ENCODE results near the gene SAG. TPM values are rescaled to one million over a fixed set of nuclear protein-coding genes. Genes with fewer than 3 reads are reported as not detected.
"Not testable (repeated sequence)": the region's sequence is repeated elsewhere in the genome, so short reads cannot be mapped to it uniquely, and the experiment has no call there.

The SAG gene
- total RNA-seq, 2 donors from 2014 or later = not detected

DNA sequence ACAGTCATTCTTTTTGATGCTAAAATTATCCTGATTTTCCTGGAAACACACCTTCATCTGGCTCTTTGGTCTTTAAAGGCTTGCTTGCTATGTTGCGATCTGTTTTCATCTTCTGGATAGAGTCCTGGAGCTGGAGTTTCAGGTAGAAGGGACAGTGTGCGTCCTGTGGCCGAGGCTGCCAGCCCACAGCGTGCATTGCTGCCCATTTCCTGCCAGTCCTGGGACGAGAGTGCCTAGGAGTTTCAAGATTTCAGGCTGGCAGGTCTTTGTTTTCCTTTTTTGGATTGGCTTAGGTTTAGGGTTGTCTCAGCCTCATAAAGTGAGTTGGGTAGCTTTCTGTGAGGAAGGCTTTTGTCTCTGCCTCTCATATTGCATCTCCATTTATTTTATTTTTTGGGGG is 61.1 kb downstream of the SAG start:
- no peak for DNase-seq
- ATAC-seq = no peak
- intact Hi-C loops (cut with DNase I, micrococcal nuclease) = no loop called here

DNA sequence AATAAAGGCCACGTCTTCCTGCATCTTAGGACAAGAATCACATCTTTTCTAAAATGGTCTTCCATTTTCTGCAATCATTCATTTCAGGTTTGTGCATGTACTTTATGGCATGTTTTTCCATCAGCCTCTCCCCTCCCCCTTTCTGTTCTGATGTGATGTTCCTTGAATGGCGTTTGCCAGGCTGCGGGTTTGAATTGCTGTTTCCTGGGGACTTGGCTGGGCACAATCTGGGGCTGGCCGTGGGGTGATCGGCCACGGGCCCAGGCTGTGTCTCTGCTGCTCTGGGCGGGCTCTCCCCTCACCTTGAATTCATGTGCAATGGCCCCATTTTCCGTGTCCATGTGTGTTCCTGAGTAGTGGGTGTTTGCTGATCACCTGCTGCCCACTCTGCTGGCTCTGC is 61.8 kb downstream of the SAG start:
- ATAC-seq (no peak), DNase-seq (no peak)
- intact Hi-C loops (cut with DNase I, micrococcal nuclease) = no loop called here

DNA sequence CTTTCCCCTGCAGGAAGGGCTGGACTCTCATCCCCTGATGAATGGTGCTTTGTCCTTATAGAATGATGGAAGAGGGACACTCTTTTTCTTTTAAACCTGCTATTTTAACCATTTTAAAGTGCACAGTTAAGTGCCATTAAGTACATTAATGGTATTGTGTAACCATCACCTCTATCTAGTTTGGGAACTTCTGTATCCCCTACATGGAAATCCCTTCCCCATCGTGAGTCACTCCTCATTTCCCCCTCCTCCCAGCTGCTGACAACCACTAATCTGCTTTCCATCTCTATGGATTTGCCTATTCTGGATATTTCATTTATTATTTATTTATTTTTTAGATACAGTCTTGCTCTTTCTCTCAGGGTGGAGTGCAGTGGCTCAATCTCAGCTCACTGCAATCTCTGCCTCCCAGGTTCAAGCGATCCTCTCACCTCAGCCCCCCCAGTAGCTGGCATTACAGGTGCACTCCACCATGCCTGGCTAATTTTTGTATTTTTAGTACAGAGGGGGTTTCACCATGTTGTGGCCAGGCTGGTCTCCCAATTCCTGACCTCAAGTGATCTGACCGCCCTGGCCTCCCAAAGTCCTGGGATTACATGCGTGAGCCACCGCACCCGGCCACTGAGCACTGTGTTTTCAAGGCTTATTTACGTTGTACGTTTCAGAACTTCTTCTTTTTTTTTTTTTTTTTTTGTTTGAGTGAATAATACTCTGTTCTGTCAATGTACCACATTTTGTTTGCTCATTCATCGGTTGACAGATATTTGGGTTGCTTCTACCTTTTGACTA is 62.5 kb downstream of the SAG start:
- DNase-seq (no peak), ATAC-seq (no peak)
- intact Hi-C loops (cut with DNase I, micrococcal nuclease) = no loop called here

DNA sequence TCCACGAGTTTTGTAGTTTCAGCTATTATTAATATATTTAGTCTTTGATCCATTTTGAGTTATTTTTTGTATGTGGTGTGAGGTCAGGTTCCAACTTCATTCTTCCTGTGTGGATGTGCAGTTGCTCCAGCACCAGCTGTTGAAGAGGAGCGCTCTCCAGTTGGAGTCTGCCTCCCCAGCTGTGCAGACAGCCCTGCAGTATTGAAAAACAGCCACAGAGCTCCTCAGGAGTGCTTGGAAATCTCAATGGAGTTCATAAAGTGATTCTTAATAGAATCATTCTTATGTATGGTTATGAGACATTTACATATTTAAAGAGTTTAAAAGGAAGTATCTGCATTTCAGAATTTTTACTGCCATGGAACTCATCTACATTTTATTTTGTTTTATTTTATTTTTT is 64.0 kb downstream of the SAG start:
- ATAC-seq (no peak), DNase-seq (no peak)
- intact Hi-C loops (cut with DNase I, micrococcal nuclease) = no loop called here

DNA sequence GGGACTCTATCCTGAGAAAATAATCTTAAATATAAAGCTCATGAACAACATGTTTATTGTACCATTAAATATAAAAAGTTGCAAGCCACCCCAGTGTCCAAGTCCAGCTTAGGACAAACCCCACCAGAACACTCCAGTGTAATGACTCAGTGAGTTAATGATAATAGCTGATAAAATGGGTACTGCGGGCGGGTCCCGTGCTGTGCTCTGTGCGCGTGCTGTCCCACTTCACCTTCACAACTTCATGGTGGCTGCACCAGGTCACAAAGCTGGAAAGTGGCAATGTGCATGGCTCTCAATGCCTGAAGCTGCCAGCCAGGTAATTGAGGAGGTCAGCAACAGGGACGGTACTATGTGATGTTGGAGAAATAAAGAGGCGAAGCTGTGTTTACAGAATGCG is 65.2 kb downstream of the SAG start:
- DNase-seq (no peak), ATAC-seq (peak; percentile 50)
- intact Hi-C loops (cut with DNase I, micrococcal nuclease) = no loop called here

DNA sequence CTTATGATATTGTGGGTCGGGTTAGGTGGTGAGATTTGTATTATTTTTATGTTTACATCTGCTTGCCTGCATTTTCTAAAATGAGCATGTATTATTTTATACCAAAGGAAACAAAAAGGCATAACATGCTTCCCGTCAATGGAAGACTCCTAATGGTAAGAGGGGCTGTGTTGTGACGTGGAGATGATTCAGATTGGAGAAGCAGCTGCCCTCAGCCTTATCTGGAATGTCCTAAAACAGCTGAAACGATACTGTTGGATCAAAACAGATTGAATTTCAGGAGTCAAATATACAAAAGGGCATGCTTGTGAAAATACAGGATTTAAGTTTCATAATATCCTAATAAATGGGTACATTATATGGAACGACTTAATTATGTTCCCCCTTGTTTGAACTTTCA is 65.7 kb downstream of the SAG start:
- no peak for DNase-seq
- intact Hi-C loops (cut with DNase I, micrococcal nuclease) = no loop called here
- ATAC-seq = no peak

DNA sequence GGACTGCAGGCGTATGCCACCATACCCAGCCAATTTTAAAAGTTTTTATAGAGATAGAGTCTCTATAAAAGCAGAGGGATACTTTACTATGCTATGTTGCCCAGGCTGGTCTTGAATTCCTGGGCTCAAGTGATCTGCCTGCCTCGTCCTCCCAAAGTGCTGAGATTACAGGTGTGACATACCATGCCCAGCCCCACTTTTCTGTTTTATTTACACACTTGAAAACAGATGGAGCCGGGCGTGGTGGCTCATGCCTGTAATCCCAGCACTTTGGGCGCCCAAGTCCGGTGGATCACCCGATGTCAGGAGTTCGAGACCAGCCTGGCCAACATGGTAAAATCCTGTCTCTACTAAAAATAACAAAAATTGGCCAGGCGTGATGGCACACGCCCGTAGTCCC is 67.2 kb downstream of the SAG start:
- ATAC-seq = peak; percentile 42
- intact Hi-C loops (cut with DNase I, micrococcal nuclease); DNase-seq: not testable (repeated sequence)

DNA sequence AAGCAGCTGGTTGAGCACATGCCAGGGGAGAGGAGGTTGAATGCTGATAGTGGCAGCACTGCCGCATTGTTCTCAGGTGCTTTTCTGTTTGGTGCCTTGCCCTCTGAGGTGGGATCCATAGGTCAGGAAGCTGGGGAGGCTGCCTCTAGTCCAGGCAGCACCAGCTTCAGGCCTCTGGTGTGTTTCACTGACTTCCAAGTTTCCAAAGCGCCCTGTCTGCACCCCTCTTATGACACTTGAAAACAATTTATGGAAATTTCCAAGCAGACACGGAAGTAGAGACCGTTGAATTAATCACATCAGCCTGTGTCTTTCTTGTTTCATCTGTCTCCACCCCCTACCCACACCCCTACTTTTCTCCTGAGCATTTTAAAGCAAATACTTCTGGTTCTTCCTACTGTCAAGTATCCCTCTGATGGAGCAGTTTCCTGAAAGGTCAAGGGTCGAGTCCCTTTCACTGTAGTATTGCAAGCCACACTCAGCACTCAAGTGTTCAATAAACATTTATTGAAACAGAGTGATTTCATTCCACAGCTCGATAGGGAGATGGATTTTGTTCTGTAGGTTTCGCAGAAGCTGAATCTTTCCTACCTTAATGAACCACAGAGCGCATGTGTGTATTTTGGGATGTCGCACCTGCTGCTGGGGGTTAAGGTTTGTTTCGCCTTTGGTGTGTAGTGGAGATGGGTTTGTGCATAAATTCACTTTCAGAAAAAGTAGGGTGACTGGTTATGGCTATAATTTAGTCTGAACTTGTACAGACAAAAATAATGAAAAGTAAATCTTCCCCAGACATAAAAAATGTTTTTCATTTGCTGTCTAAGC is 68.1 kb downstream of the SAG start:
- intact Hi-C loops (cut with DNase I, micrococcal nuclease) = no loop called here
- DNase-seq (no peak), ATAC-seq (peak; percentile 61)

DNA sequence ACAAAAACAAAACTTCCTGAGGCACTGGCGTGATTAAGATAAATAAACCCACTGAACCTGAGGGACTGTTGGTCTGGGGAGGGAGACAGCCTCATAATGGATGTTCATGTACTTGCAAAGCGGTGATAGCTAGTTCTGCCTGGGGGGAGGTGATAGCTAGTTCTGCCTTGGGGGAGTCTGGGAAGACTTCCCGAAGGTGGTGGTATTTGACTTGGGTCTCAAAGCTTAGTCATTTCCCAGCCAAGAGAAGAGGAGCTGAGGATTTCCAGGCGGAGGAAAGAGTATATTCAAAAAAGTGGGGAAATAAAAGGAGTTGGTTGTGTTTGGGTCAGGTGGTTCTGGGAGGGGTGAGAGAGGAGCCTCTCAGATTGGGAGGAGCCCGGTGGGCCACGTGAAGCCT is 71.4 kb downstream of the SAG start:
- intact Hi-C loops (cut with DNase I, micrococcal nuclease) = no loop called here
- DNase-seq (no peak), ATAC-seq (no peak)

DNA sequence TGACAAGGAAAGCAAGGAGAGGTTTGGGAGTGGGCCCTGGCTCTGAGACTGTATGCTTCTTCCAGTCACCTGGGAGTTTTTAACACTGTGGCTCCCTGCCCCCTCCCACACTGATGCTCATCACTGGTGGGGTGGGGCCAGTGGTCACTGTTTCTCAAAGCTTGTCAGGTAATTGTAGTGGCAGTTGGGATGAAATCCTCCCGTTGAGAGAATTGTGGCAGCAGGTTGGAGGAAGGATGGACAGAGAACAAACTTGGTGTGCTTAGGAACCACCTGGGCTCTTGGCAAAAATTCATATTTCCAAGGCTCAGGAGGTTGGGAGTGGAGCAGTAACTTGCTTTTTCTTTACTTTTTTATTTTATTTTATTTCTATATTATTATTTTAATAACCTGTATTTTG is 71.8 kb downstream of the SAG start:
- intact Hi-C loops (cut with DNase I, micrococcal nuclease) = no loop called here
- no peak for DNase-seq
- ATAC-seq = no peak

DNA sequence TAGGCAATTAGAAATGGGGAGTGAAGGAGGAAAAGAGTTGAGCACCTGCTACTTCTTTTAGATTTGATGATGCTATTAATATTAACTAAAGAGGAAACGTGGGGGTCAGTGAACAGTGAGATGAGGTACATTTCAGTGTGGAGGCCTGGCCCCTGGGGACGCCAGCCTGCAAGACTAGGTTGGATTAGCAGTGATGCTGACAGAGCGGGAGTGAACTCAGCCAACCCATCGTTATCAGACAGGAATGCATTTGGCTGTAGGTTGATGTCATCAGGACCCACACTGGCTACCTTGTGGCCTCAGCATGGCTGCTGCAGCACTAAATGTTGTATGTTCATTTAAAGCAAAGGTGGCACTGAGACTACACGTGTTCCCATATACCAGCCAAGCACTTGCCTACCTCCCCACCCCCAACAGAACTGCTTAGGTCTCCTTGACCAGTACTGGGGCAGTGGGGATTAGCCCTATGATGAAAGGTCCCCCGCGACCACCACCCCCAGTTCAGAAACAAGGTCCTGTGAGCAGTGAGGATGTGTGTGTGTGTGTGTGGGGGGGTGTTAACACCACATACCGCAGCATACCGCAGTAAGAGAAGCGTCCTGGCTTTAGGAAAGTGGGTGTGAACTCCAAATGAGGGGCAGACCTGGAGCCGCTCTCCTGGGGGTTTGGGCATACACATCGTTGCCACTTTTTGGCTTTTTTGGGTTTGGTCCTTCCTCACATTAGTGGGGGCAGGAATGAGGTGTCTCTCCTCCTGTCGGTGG is 72.7 kb downstream of the SAG start:
- DNase-seq (no peak), ATAC-seq (peak; percentile 6)
- intact Hi-C loops (cut with DNase I, micrococcal nuclease) = no loop called here

DNA sequence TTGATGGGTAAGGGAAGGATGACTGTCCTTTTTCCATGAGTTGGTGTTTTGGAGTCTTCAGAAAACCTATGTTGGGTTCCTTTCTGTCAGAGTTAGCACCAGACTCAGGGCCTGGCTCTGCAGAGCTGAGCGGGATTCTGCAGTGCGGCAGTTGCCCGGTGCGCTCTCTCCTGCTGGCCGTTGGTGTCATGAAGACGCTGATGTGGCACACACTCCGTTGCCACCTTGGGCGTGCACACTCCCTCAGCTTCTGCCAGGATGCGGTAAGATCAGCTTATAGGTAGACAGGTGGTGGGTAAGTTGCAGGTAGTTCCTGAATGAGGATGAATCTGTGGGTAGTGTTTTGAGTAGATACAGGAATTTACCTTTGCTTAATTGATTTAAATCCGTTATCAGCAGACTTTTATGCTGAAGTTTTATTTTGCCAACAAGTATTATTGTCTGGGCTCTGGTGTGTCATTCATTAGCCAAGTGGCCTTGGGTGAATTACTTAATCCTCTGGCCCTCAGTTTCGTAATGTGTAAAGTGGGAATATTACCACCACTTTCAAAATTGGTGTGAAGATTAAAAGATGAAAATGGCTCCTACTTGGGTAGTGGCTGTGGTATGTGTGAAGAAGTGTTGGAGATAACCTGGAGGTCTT is 73.5 kb downstream of the SAG start:
- no peak for DNase-seq
- intact Hi-C loops (cut with DNase I, micrococcal nuclease) = no loop called here
- ATAC-seq = no peak

DNA sequence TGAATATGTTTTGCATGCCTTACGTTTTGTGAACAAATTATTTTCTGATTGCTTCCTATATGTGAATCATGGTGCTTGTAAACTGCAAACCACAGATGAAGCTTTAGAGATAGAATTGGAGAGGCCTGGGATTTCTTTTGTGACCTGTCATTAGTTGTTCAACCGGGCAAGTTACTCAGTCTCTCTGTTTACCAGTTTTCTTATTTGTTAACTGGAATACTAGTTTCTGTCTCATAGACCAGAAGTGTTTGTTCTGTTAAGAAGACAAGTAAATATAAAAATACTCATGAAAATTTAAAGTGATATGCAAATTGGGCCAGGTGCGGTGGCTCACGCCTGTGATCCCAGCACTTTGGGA is 74.0 kb downstream of the SAG start:
- intact Hi-C loops (cut with DNase I, micrococcal nuclease) = no loop called here
- DNase-seq = no peak
- no peak for ATAC-seq

DNA sequence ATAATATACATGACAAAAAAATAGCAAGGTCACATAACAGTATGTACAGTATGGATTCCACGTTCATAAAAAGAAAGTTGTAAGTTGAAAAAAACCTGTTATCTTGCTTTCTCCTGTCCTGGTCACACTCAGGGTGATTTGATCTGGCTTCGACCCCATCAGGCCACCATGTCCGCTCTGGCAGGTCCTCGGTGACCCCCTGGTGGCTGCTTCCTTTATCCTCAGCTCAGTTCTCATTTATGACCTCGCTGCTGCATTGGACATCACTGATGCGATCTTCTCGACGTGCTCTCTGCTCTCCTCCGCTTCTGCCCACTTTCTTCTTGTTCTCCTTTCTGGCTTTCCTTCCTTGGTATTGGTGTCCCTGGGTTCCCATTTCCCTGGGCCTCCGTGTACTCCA is 76.4 kb downstream of the SAG start:
- DNase-seq = no peak
- ATAC-seq = no peak
- intact Hi-C loops (cut with DNase I, micrococcal nuclease) = no loop called here

DNA sequence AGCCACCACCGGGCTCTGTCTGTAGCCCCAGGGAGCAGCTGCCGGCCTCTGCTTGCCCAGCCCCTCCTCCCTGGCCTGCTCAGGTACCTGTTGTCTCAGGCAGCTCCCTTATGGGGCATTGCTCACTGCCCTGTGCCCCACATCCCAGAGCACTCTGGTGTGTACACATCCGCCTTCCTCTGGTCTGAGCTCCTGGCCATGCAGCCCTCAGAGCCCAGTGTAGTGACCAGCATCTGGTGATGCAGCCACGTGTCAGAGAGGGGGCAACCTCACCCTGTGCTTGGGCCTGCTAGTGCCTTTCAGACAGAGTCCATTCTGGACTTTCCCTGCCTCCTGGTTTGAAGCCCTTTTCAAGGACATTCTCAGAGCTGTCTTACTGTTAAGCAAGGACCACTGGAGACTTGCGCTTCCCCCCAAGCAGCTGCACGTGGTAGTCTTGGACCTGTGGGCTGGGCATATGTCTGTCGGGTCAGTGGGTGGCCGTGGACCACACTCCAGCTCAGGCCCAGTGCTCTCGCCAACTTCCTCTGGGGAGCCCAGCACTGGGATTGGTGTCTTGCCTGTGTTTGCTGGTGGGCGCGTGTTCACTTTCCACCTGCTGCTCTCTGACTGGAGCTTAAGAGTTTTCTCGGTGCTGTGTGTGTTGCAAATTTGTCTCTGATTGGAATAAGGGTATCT is 77.3 kb downstream of the SAG start:
- ATAC-seq = peak; percentile 19
- no peak for DNase-seq
- intact Hi-C loops (cut with DNase I, micrococcal nuclease) = no loop called here

DNA sequence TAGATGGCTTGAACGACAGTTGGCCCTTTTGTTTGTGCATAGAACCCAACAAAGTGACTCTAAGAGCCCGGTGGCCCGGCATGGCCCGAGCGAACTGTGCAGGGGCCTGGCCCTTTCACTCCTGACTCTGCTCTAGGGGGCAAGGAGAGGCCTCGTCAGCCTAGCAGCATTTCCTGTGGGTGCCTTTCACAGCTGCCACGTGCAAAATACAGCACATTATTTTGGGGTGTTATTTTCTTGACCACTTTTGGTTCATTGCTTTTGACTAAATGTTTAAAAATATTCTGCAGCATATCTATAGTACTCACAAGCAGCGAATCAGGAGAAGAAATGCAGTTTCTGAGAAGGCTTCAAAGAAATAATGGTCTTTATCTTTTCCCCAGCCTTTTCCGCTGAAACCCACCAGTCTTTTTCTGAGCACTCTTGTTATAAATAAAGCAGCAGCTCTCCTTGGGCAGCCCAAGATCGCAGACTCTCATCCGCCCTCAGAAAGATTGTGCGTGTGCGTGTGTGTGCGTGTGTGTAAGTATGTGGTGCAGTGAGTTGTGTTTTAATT is 78.0 kb downstream of the SAG start:
- intact Hi-C loops (cut with DNase I, micrococcal nuclease) = no loop called here
- DNase-seq = no peak
- ATAC-seq = peak; percentile 24

DNA sequence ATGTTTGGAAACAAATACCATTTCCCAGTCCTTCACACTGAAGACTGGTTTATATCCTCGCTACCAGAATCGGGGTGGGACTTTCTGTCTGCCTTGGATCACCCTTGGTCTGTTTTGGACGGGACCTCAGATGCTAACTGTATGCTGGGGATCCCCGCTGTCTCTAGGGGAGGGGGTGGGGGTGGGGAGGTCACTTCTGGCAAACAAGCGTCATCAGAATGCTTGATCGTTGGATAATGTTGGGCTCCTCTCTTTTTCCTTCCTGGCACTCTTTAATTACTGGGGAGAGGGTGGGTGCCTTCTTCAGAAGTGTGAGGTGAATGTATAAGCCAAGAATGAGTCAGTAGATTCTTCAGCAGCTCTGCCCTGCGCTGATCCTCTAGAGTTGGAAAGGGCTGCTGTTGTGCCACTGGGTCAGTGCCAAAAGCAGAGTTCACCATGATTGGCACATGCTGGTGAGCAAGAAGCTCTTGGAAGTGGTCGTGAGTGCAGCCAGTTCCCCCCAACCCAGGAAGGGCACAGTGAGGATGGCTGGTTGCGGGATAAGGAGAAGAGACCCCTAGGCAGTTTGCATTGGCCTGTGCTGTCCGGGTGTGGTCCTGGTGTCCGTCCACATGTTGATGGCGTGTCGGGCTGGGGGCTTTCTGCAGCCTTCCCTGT is 78.9 kb downstream of the SAG start:
- intact Hi-C loops (cut with DNase I, micrococcal nuclease) = no loop called here
- ATAC-seq (no peak), DNase-seq (no peak)

DNA sequence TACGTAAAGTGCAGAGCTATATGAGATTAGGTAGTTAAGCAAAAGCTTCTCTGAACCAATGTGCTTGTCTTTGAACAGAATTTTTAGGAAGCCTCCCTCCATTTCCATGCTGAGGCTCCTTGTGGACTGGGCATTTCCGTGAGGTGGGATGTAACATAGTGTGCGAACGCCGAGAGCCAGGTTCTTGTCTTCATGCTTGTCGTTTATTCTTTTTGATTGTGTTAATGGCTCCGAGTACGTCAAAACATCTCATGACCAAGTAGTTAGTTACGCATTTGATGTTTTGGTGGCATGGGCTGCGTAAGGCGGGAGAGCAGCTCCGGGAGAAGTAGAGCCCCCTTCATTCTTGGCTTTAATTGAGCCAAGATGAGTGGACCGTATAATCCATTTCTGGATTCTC is 79.6 kb downstream of the SAG start:
- DNase-seq = no peak
- ATAC-seq = no peak
- intact Hi-C loops (cut with DNase I, micrococcal nuclease) = no loop called here

All from left colon (tissue), 2 donors.